Thyroid gland (tissue), 4 donors: ENCODE measurements around the gene C9orf152. TPM values are rescaled to one million over a fixed set of nuclear protein-coding genes. Genes with fewer than 3 reads are reported as not detected.

Experiments used
- DNase-seq, 2 donors: peaks; one replicate each; pipeline ENCODE4 v3.0.0-alpha.2; 2019
- H3K27ac ChIP-seq, 3 donors: fragments of 200-600 bp; sonication (generic); 1 replicate in 2 of 3; 2 replicates in 1 of 3; pipeline ENCODE4 v1.5.1; 2016 to 2019; ENCODE audit warnings: mild to moderate bottlenecking in 1 of 3, moderate library complexity in 1 of 3
- H3K27me3 ChIP-seq: fragments of 200-600 bp; sonication (generic); one replicate; pipeline ENCODE4 v1.5.1; 2019
- H3K36me3 ChIP-seq, 2 donors: fragments of 200-600 bp; sonication (generic); one replicate each; pipeline ENCODE4 v1.5.1; 2016 to 2019
- H3K4me1 ChIP-seq, 2 donors: fragments of 200-600 bp; sonication (generic); one replicate each; pipeline ENCODE4 v1.5.1; 2017 to 2019
- H3K4me3 ChIP-seq, 3 donors: fragments of 200-600 bp; sonication (generic); replicated peaks in 1 of 3; 1 replicate in 2 of 3; 2 replicates in 1 of 3; pipeline ENCODE4 v1.5.1; 2016; ENCODE audit warnings: mild to moderate bottlenecking in 1 of 3
- H3K9me3 ChIP-seq: fragments of 200-600 bp; sonication (generic); one replicate; pipeline ENCODE4 v1.5.1; 2017
- POLR2A ChIP-seq, 2 donors: fragments of 450-650 bp; IDR thresholded peaks; one replicate each; pipeline ENCODE4 v1.6.1; 2017; ENCODE audit warnings: antibody characterized with exemption in 2 of 2, mild to moderate bottlenecking in 2 of 2, moderate library complexity in 1 of 2
- WGBS, 2 donors: methylation state at CpG; one replicate each; pipeline ENCODE4 v1.1.5; 2017; 5-methylcytosine and 5-hydroxymethylcytosine counted together
- intact Hi-C: fragments of 100-400 bp; cut with DNase I; formaldehyde crosslinking; loops from one replicate; pipeline ENCODE4 v1.15.1; 2023
- total RNA-seq, 4 donors: library from RNA; depleted of rRNA; stranded (reverse); fragments of >200 nt; gene quantifications; one replicate each; pipeline ENCODE4 v1.2.3, GENCODE V29; 2016
- TF ChIP-seq, protein P1 (sequence below), 6 experiments: fragments of 200-600 bp in 3 of 6; fragments of 450-650 bp in 3 of 6; sonication (generic) in 3 of 6; IDR thresholded peaks; one replicate each; pipeline ENCODE4 v1.5.1; 2016 to 2019; ENCODE audit warnings: antibody characterized with exemption in 6 of 6, mild to moderate bottlenecking in 2 of 6, inconsistent platforms in 1 of 6, moderate library complexity in 1 of 6

The C9orf152 gene
- total RNA-seq, 4 donors from 2014 or later: 0.20 to 0.33 TPM; not detected in 2

DNA sequence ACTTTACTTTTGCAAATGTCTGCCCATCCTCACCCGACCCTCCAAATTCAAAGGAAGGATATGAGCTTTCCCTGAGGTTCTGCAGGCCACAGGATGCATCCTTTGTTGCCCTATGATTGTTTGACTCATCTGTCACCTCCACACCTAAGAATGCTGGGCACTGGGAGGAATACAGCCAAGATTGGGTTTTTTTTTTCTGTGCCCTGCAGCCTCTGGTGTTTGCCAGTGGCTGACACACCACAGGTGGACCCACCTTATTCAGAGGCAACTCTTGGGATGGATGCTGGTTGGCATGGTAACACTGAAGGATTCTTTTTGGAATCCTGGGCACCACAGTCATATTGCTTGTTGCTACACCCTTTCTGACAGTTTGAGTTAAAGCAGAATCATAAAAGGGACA is 29.7 kb downstream of the C9orf152 start:
- WGBS, 2 donors: 76 to 87% methylated on average over 1 of the region's 1 CpG
- Histone ChIP-seq H3K36me3 (no peaks in the 10 kb centered on the region), H3K4me3 (no peak overlapping the region), H3K9me3 (no peaks in the 10 kb centered on the region), H3K27me3 (no peaks in the 10 kb centered on the region), H3K27ac (no peak overlapping the region), H3K4me1 (no peaks in the 10 kb centered on the region)
- intact Hi-C loops: no loop called here
- TF ChIP-seq, protein P1, sequence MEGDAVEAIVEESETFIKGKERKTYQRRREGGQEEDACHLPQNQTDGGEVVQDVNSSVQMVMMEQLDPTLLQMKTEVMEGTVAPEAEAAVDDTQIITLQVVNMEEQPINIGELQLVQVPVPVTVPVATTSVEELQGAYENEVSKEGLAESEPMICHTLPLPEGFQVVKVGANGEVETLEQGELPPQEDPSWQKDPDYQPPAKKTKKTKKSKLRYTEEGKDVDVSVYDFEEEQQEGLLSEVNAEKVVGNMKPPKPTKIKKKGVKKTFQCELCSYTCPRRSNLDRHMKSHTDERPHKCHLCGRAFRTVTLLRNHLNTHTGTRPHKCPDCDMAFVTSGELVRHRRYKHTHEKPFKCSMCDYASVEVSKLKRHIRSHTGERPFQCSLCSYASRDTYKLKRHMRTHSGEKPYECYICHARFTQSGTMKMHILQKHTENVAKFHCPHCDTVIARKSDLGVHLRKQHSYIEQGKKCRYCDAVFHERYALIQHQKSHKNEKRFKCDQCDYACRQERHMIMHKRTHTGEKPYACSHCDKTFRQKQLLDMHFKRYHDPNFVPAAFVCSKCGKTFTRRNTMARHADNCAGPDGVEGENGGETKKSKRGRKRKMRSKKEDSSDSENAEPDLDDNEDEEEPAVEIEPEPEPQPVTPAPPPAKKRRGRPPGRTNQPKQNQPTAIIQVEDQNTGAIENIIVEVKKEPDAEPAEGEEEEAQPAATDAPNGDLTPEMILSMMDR (IDR thresholded peaks at IDR 0.05): no peak
- TF ChIP-seq POLR2A (IDR thresholded peaks at IDR 0.05): no peak
- DNase-seq: no peak

DNA sequence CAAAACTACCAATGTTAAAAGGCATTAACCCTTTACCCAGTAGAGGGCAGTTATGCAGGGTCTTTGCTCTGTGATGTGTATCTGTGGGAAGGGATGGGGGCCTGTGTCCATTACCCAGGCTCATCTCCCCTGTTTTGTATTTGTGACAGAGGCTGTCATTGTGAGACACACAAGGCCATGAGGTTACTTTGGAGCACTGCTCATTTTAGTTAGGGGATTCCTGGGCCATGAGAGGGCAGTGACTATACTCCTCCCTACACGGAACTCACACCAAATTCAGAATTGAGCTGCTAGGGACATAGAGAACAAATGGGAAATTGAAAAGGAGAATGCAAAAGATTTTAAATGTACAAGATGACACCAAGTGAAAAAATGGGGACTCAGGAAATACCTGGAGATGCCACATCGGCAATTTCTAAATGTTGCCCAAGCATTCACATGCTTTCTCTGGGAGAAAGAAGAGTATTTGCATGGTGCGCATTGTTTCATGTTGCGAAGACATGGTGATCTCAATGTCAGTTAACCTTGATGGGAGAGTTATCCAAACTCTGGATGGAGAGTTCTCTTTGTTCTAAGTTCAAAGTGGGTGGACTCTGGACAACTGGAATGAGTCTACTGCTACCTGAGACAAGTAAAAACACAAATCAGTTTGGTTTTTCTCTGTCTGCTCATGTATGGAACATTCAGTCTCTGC is 32.5 kb downstream of the C9orf152 start:
- Histone ChIP-seq H3K4me1 (no peaks in the 10 kb centered on the region), H3K36me3 (no peaks in the 10 kb centered on the region), H3K27ac (no peak overlapping the region), H3K9me3 (no peaks in the 10 kb centered on the region), H3K27me3 (no peaks in the 10 kb centered on the region), H3K4me3 (no peak overlapping the region)
- TF ChIP-seq, protein P1 (IDR thresholded peaks at IDR 0.05): no peak
- no peak for TF ChIP-seq POLR2A (IDR thresholded peaks at IDR 0.05)
- DNase-seq: no peak
- intact Hi-C loops: no loop called here
- 89 to 95% methylated on average over 4 of the region's 4 CpGs for WGBS, 2 donors

DNA sequence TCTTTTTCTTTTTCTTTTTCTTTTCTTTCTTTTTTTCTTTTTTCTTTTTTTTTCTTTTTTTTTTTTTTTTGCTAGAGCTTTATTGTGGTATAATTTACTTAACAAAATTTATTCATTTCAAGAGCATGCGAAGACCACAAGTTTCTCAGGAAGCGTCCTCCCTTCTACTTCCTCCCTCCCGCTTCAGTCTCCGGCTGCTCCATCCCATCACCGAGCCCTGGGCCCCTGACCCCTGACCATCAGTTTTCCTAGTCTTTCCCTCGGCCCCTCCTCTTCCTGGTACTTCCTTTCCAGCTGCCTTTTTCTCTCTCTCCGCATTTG is 34.7 kb downstream of the C9orf152 start:
- intact Hi-C loops: no loop called here
- no peak for TF ChIP-seq POLR2A (IDR thresholded peaks at IDR 0.05)
- TF ChIP-seq, protein P1 (IDR thresholded peaks at IDR 0.05): no peak
- DNase-seq: no peak
- Histone ChIP-seq H3K27me3 (no peaks in the 10 kb centered on the region), H3K36me3 (peaks cover 0 to 3% of the 10 kb centered on the region in 2 donors), H3K9me3 (no peaks in the 10 kb centered on the region), H3K4me3 (no peak overlapping the region), H3K4me1 (no peaks in the 10 kb centered on the region), H3K27ac (no peak overlapping the region)
- 57 to 71% methylated on average over 7 of the region's 7 CpGs for WGBS, 2 donors

DNA sequence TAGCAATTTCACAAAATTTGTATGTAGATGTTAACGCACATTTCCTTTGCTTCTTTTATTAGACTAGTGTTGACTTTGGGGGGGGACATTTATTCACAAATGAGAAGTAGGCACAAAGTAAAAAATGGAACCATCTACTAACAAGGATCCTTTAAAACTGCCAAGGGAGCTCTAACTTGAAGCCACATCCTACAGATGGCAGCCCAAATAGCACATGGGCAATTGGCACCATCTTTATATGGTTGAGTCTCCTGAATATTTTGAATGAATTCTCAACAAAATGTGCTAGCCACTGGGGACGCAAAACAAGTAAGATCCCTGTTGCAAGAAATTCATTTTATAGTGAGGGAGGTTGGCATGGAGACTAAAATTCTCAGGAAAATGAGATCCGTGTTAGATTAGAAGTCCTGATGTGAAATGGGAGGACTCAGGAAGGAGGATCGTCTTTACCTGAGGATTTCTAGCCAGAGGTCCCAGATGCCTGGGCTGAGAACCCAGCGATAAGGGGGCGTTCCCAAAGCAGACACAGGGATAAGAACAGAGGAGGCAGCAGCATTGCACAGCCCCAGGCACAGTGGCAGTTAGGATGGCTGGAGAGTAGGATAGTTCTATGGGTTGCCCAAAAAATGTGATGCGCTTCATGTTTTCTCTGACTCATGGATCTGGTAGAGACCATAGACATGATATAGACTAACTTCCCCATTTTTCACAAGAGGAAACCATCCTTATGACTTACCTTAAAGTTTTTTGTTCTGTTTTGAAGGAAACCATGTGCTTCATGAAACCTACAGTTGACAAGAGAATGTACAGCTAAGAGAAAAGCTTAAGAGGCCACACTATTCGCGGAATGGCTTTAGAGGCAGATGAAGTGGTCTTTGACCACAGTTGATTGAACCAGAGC is 37.4 kb downstream of the C9orf152 start:
- intact Hi-C loops: no loop called here
- TF ChIP-seq POLR2A (IDR thresholded peaks at IDR 0.05): no peak
- TF ChIP-seq, protein P1 (IDR thresholded peaks at IDR 0.05): no peak
- WGBS, 2 donors: 77 to 79% methylated on average over 9 of the region's 9 CpGs
- Histone ChIP-seq H3K4me3 (no peak overlapping the region), H3K27ac (peak overlapping the region in 1 of 3 donors; percentile 43), H3K4me1 (no peaks in the 10 kb centered on the region), H3K9me3 (no peaks in the 10 kb centered on the region), H3K27me3 (no peaks in the 10 kb centered on the region), H3K36me3 (peaks cover 0 to 3% of the 10 kb centered on the region in 2 donors)
- DNase-seq: no peak

DNA sequence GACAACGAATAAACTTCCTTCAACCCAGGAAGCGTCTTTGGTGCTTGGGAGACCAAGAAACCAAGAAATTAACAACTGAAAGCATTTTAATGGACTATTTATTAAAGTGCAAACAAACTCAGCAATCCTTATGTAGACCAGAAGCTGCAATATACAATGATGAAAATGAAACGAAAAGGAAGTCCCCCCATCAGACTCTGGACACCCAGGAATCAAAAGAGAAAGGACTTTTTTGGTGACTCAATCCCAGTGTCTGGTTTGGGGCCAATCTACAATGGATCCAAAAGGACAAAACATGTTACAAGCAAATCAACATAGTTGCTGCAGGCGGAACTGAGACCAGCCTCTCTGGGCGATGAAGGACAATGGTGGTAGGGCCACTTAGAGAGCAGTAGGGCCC is 39.5 kb downstream of the C9orf152 start:
- no peak for DNase-seq
- Histone ChIP-seq H3K27ac (no peak overlapping the region), H3K4me3 (no peak overlapping the region), H3K36me3 (peaks cover 0 to 3% of the 10 kb centered on the region in 2 donors), H3K27me3 (no peaks in the 10 kb centered on the region), H3K9me3 (no peaks in the 10 kb centered on the region), H3K4me1 (no peaks in the 10 kb centered on the region)
- TF ChIP-seq POLR2A (IDR thresholded peaks at IDR 0.05): no peak
- TF ChIP-seq, protein P1 (IDR thresholded peaks at IDR 0.05): no peak
- intact Hi-C loops: no loop called here
- WGBS, 2 donors: 86 to 88% methylated on average over 5 of the region's 5 CpGs
